GM12878 (cell line): Measurements from ENCODE around the gene CDC14C. TPM values are rescaled to one million over a fixed set of nuclear protein-coding genes. Genes with fewer than 3 reads are reported as not detected.

Experiments
- ATAC-seq: fragments of 200-7000 bp; cut with Tn5 transposase; 3 replicates; pipeline ENCODE4 v1.9.1; 2020; ENCODE audit warnings: mild to moderate bottlenecking, moderate library complexity
- BruUV-seq: library from RNA; stranded (reverse); fragments of 400-500 nt; replicated peaks from 2 replicates; lab custom pipeline; 2021; lab: Mats Ljungman, UMichigan
- CTCF ChIA-PET: fragments of 300-600 bp; sonication (Branson Sonifier 250); formaldehyde crosslinking; extraction: SDS; loops from one replicate; lab custom pipeline; 2021; ENCODE audit warnings: inconsistent platforms; lab: Yijun Ruan, JAX
- POLR2A ChIA-PET: fragments of 350-600 bp; formaldehyde crosslinking; extraction: SDS; loops from one replicate; lab custom pipeline; 2021; ENCODE audit warnings: inconsistent platforms; lab: Charles Lee
- RAD21 ChIA-PET: fragments of 300-600 bp; sonication (Branson Sonifier 250); formaldehyde crosslinking; loops from one replicate; lab custom pipeline; 2023; ENCODE audit warnings: antibody characterized with exemption; ENCODE audit not compliant: unreplicated experiment; lab: Charles Lee
- SMC1A ChIA-PET: fragments of 300-600 bp; sonication (Branson Sonifier 250); formaldehyde crosslinking; loops from one replicate; lab custom pipeline; 2023; ENCODE audit not compliant: unreplicated experiment, uncharacterized antibody; lab: Charles Lee
- DNase-seq: peaks from one replicate; pipeline ENCODE4 v3.0.0-alpha.2; 2011; ENCODE audit warnings: low read depth, low spot score
- FAIRE-seq: peaks from 3 replicates; lab custom pipeline; 2011; peaks lifted over from hg19 to GRCh38; lab: Jason Lieb, UNC
- H2AFZ ChIP-seq: 2 replicates; pipeline ENCODE4 v1.6.0; 2011; ENCODE audit warnings: low read depth, low read length, control low read depth; ENCODE audit not compliant: control insufficient read depth
- H3K27ac ChIP-seq: 2 replicates; pipeline ENCODE4 v1.5.1; 2011; ENCODE audit warnings: control low read depth; ENCODE audit not compliant: control insufficient read depth, insufficient read depth
- H3K27me3 ChIP-seq, 2 experiments: replicated peaks in 1 of 2; 2 replicates each; pipeline versions ENCODE4 v1.6.0 to v1.6.1; 2011; ENCODE audit warnings: low read length in 1 of 2; ENCODE audit not compliant: control insufficient read depth in 2 of 2, insufficient read depth in 2 of 2
- H3K36me3 ChIP-seq, 2 experiments: 2 replicates each; pipeline ENCODE4 v1.5.1; 2011; ENCODE audit warnings: low read length in 1 of 2; ENCODE audit not compliant: control insufficient read depth in 2 of 2, insufficient read depth in 2 of 2
- H3K4me1 ChIP-seq: 2 replicates; pipeline ENCODE4 v1.6.1; 2011; ENCODE audit warnings: mild to moderate bottlenecking, low read length, moderate library complexity, mixed read lengths; ENCODE audit not compliant: control insufficient read depth, insufficient read depth
- H3K4me2 ChIP-seq: 2 replicates; pipeline ENCODE4 v1.6.0; 2011; ENCODE audit warnings: control low read depth; ENCODE audit not compliant: control insufficient read depth, insufficient read depth
- H3K4me3 ChIP-seq: fragments of 200-600 bp; sonication (generic); 2 replicates; pipeline ENCODE4 v1.5.1; 2016
- H3K79me2 ChIP-seq: 2 replicates; pipeline ENCODE4 v1.6.0; 2011; ENCODE audit warnings: low read length; ENCODE audit not compliant: control insufficient read depth, insufficient read depth
- H3K9ac ChIP-seq: 2 replicates; pipeline ENCODE4 v1.8.0; 2011; ENCODE audit warnings: low read length, control low read depth, mixed read lengths; ENCODE audit not compliant: control insufficient read depth, insufficient read depth
- H3K9me3 ChIP-seq: replicated peaks from 3 replicates; pipeline ENCODE4 v1.5.1; 2011; ENCODE audit warnings: mild to moderate bottlenecking, low read length; ENCODE audit not compliant: control insufficient read depth, insufficient read depth
- H4K20me1 ChIP-seq: 2 replicates; pipeline ENCODE4 v1.6.0; 2011; ENCODE audit not compliant: control insufficient read depth, insufficient read depth
- CHD1 ChIP-seq: IDR thresholded peaks from 2 replicates; pipeline ENCODE4 v1.6.1; 2012; ENCODE audit warnings: low read depth, low read length, improper control_type of control experiment
- NFXL1 ChIP-seq: fragments of 450-650 bp; IDR thresholded peaks from 2 replicates; pipeline ENCODE4 v1.6.1; 2017; ENCODE audit warnings: antibody characterized with exemption, mild to moderate bottlenecking, borderline replicate concordance
- NFYB ChIP-seq: IDR thresholded peaks from 2 replicates; pipeline ENCODE4 v1.6.1; 2011; ENCODE audit warnings: low read depth, mild to moderate bottlenecking, low read length, improper control_type of control experiment, moderate library complexity; ENCODE audit not compliant: insufficient read depth
- SPI1 ChIP-seq: IDR thresholded peaks from 2 replicates; pipeline ENCODE4 v1.6.1; 2011; ENCODE audit warnings: low read depth, mild to moderate bottlenecking, low read length, moderate library complexity, borderline replicate concordance; ENCODE audit not compliant: insufficient read depth
- ZNF24 ChIP-seq: fragments of 450-650 bp; IDR thresholded peaks from 2 replicates; pipeline ENCODE4 v1.6.1; 2017; ENCODE audit warnings: antibody characterized with exemption, mild to moderate bottlenecking
- WGBS: methylation state at CpG from one replicate; pipeline ENCODE4 v1.1.6; 2016; ENCODE audit warnings: low lambda C conversion rate; ENCODE audit not compliant: insufficient replicate concordance, insufficient coverage; ENCODE audit errors: missing lambda C conversion rate; 5-methylcytosine and 5-hydroxymethylcytosine counted together
- in situ Hi-C: fragments of 300-500 bp; cut with MboI; formaldehyde crosslinking; loops from 9 replicates; pipeline ENCODE4 v1.14.3; 2018; ENCODE audit warnings: mixed read lengths
- intact Hi-C: fragments of 100-400 bp; cut with micrococcal nuclease; formaldehyde crosslinking; loops from one replicate; pipeline ENCODE4 v1.14.2; 2022; ENCODE audit not compliant: unreplicated experiment
- polyA plus RNA-seq, 11 experiments: library from polyadenylated mRNA; depleted of rRNA in 4 of 11; unstranded in 6 of 11; stranded (reverse) in 5 of 11; fragments of >200 nt; fragmentation: Nextera tagmentation in 4 of 11; fragmentation: Illumina TruSeq in 1 of 11; extraction: Ambion mirVana in 4 of 11; extraction: Trizol in 1 of 11; gene quantifications; 1 replicate in 1 of 11; 2 replicates in 10 of 11; pipeline versions ENCODE4 v1.2.1 to v1.2.3, GENCODE V29; 2011 to 2016; ENCODE audit warnings: inconsistent platforms in 2 of 11, missing spikeins in 2 of 11, low read depth in 1 of 11
- total RNA-seq, 4 experiments: library from RNA; depleted of rRNA in 3 of 4; stranded (reverse); fragments of >200 nt in 3 of 4; fragmentation: Illumina TruSeq in 1 of 4; extraction: Trizol in 1 of 4; gene quantifications; 2 replicates each; pipeline versions ENCODE4 v1.2.1 to v1.2.3, GENCODE V29; 2013 to 2021
- TF ChIP-seq, protein P1 (sequence below), 3 experiments: IDR thresholded peaks in 2 of 3; conservative IDR thresholded peaks in 1 of 3; 2 replicates each; pipeline ENCODE4 v1.5.1; 2011; ENCODE audit warnings: low read depth in 3 of 3, low read length in 3 of 3, mild to moderate bottlenecking in 3 of 3, control low read depth in 2 of 3, moderate library complexity in 2 of 3, inconsistent platforms in 1 of 3, mixed read lengths in 1 of 3; ENCODE audit not compliant: control insufficient read depth in 2 of 3, insufficient read depth in 1 of 3; ENCODE audit errors: extremely low read depth in 1 of 3

CDC14C gene
- total and polyA plus RNA-seq, 10 of the 15 experiments (the other 5 are each of a cell fraction or from before 2014, with no cell fraction given) = 0.03 TPM; not detected in 9

DNA sequence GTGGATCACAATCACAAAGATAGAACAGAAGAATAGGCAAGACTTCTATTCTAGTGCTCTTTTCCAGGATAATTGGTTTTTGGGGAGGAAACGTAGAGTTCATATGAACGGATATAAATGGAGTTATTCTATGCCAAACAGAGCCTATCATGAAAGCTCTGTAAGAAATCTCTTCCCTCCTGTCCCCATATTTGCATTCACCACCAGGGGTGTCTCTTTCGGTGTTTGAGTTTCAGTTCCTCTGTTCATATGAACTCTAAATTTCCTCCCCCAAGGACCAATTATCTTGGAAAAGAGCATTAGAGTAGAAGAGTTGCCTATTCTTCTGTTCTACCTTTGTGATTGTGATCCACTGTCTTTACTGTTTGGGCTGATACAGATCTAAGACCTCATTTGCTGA is 48.3 kb upstream of the CDC14C start:
- H3K4me2 ChIP-seq = no peak overlapping the region
- no peaks in the 10 kb centered on the region for H3K79me2 ChIP-seq
- POLR2A ChIA-PET = no interaction called here
- H3K9ac ChIP-seq = no peak overlapping the region
- WGBS = 24% methylated on average over 3 of the region's 3 CpGs
- H3K27me3 ChIP-seq = no peaks in the 10 kb centered on the region
- in situ Hi-C loops = no loop called here
- FAIRE-seq = no peak
- SMC1A ChIA-PET = no interaction called here
- H3K36me3 ChIP-seq = no peaks in the 10 kb centered on the region
- RAD21 ChIA-PET = no interaction called here
- DNase-seq = no peak
- H2AFZ ChIP-seq = no peak overlapping the region
- H4K20me1 ChIP-seq = no peaks in the 10 kb centered on the region
- H3K9me3 ChIP-seq = no peaks in the 10 kb centered on the region
- H3K27ac ChIP-seq = no peak overlapping the region
- BruUV-seq = no TSS peak
- no peak overlapping the region for H3K4me3 ChIP-seq
- TF ChIP-seq, protein P1, sequence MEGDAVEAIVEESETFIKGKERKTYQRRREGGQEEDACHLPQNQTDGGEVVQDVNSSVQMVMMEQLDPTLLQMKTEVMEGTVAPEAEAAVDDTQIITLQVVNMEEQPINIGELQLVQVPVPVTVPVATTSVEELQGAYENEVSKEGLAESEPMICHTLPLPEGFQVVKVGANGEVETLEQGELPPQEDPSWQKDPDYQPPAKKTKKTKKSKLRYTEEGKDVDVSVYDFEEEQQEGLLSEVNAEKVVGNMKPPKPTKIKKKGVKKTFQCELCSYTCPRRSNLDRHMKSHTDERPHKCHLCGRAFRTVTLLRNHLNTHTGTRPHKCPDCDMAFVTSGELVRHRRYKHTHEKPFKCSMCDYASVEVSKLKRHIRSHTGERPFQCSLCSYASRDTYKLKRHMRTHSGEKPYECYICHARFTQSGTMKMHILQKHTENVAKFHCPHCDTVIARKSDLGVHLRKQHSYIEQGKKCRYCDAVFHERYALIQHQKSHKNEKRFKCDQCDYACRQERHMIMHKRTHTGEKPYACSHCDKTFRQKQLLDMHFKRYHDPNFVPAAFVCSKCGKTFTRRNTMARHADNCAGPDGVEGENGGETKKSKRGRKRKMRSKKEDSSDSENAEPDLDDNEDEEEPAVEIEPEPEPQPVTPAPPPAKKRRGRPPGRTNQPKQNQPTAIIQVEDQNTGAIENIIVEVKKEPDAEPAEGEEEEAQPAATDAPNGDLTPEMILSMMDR (IDR thresholded peaks at IDR 0.05 in 2 of 3, conservative IDR thresholded peaks at IDR 0.05 in 1 of 3; ENCODE audit: control insufficient read depth in 2 of 3, extremely low read depth in 1 of 3, insufficient read depth in 1 of 3, low read depth in 3 of 3, low read length in 3 of 3) = peak in 1 of 3 experiments; percentile 13; a peak in 1 of 6 replicates
- TF ChIP-seq CHD1 (no peak), NFXL1 (no peak), NFYB (no peak), SPI1 (peak; percentile 83), ZNF24 (no peak)
- no peaks in the 10 kb centered on the region for H3K4me1 ChIP-seq
- ATAC-seq = peak; percentile 68
- intact Hi-C loops = no loop called here
- CTCF ChIA-PET = no interaction called here
